ENCODE measurements around the gene FMN1.

Gene FMN1

GRCh38 chr15:32888221-32888761 is 306.2 kb downstream of the FMN1 start:
- intact Hi-C loops (cut with micrococcal nuclease), result no loop called here
- Mint-ChIP-seq H3K36me3 (ENCODE audit: low read depth) (peaks cover 16% of the 10 kb centered on the region), H3K9me3 (no peaks in the 10 kb centered on the region), H3K27me3 (no peaks in the 10 kb centered on the region), H3K4me1 (ENCODE audit: low read depth) (no peaks in the 10 kb centered on the region), H3K4me3 (no peak overlapping the region), H3K27ac (no peak overlapping the region)

GRCh38 chr15:32887090-32887489 is 307.4 kb downstream of the FMN1 start:
- peaks cover 16% of the 10 kb centered on the region for H3K36me3 Mint-ChIP-seq (ENCODE audit: low read depth)
- H3K4me1 Mint-ChIP-seq (ENCODE audit: low read depth), result no peaks in the 10 kb centered on the region
- intact Hi-C loops (cut with micrococcal nuclease), result no loop called here

GRCh38 chr15:32886459-32886858 is 308.1 kb downstream of the FMN1 start:
- Mint-ChIP-seq H3K4me3 (no peak overlapping the region), H3K4me1 (ENCODE audit: low read depth) (no peaks in the 10 kb centered on the region), H3K27ac (no peak overlapping the region), H3K36me3 (ENCODE audit: low read depth) (peaks cover 22% of the 10 kb centered on the region), H3K9me3 (no peaks in the 10 kb centered on the region), H3K27me3 (no peaks in the 10 kb centered on the region)
- intact Hi-C loops (cut with micrococcal nuclease), result no loop called here

More at GRCh38 chr15:32887090-32887489, 307.4 kb downstream of the FMN1 start:
- Mint-ChIP-seq H3K9me3 (no peaks in the 10 kb centered on the region), H3K27me3 (no peaks in the 10 kb centered on the region), H3K27ac (no peak overlapping the region), H3K4me3 (no peak overlapping the region)

GRCh38 chr15:32885713-32886112 is 308.8 kb downstream of the FMN1 start:
- H3K27me3 Mint-ChIP-seq, result no peaks in the 10 kb centered on the region
- H3K36me3 Mint-ChIP-seq (ENCODE audit: low read depth), result peaks cover 23% of the 10 kb centered on the region
- H3K4me1 Mint-ChIP-seq (ENCODE audit: low read depth), result peaks cover 1% of the 10 kb centered on the region
- intact Hi-C loops (cut with micrococcal nuclease), result no loop called here
- no peaks in the 10 kb centered on the region for H3K9me3 Mint-ChIP-seq
- H3K4me3 Mint-ChIP-seq, result no peak overlapping the region
- H3K27ac Mint-ChIP-seq, result no peak overlapping the region

GRCh38 chr15:32884146-32884545 is 310.4 kb downstream of the FMN1 start:
- Mint-ChIP-seq H3K27me3 (no peaks in the 10 kb centered on the region), H3K9me3 (no peaks in the 10 kb centered on the region), H3K36me3 (ENCODE audit: low read depth) (peaks cover 23% of the 10 kb centered on the region), H3K4me1 (ENCODE audit: low read depth) (peaks cover 16% of the 10 kb centered on the region), H3K4me3 (no peak overlapping the region), H3K27ac (no peak overlapping the region)
- intact Hi-C loops (cut with micrococcal nuclease), result no loop called here

GRCh38 chr15:32882955-32883354 is 311.6 kb downstream of the FMN1 start:
- intact Hi-C loops (cut with micrococcal nuclease), result no loop called here

GRCh38 chr15:32881528-32881927 is 313.0 kb downstream of the FMN1 start:
- no peak overlapping the region for H3K27ac Mint-ChIP-seq
- H3K36me3 Mint-ChIP-seq (ENCODE audit: low read depth), result peaks cover 27% of the 10 kb centered on the region
- no peaks in the 10 kb centered on the region for H3K9me3 Mint-ChIP-seq
- H3K4me3 Mint-ChIP-seq, result no peak overlapping the region
- no peaks in the 10 kb centered on the region for H3K27me3 Mint-ChIP-seq
- intact Hi-C loops (cut with micrococcal nuclease), result no loop called here
- H3K4me1 Mint-ChIP-seq (ENCODE audit: low read depth), result peaks cover 16% of the 10 kb centered on the region

More at GRCh38 chr15:32882955-32883354, 311.6 kb downstream of the FMN1 start:
- peaks cover 28% of the 10 kb centered on the region for H3K36me3 Mint-ChIP-seq (ENCODE audit: low read depth)
- no peak overlapping the region for H3K4me3 Mint-ChIP-seq
- no peaks in the 10 kb centered on the region for H3K9me3 Mint-ChIP-seq
- H3K4me1 Mint-ChIP-seq (ENCODE audit: low read depth), result peaks cover 16% of the 10 kb centered on the region
- H3K27me3 Mint-ChIP-seq, result no peaks in the 10 kb centered on the region
- no peak overlapping the region for H3K27ac Mint-ChIP-seq

GRCh38 chr15:32880642-32881041 is 313.9 kb downstream of the FMN1 start:
- intact Hi-C loops (cut with micrococcal nuclease), result no loop called here
- H3K4me3 Mint-ChIP-seq, result no peak overlapping the region
- peaks cover 16% of the 10 kb centered on the region for H3K4me1 Mint-ChIP-seq (ENCODE audit: low read depth)
- H3K9me3 Mint-ChIP-seq, result no peaks in the 10 kb centered on the region
- peaks cover 19% of the 10 kb centered on the region for H3K36me3 Mint-ChIP-seq (ENCODE audit: low read depth)
- H3K27ac Mint-ChIP-seq, result no peak overlapping the region
- H3K27me3 Mint-ChIP-seq, result no peaks in the 10 kb centered on the region

GRCh38 chr15:32879980-32880379 is 314.5 kb downstream of the FMN1 start:
- Mint-ChIP-seq H3K36me3 (ENCODE audit: low read depth) (peaks cover 15% of the 10 kb centered on the region), H3K4me1 (ENCODE audit: low read depth) (peaks cover 16% of the 10 kb centered on the region), H3K4me3 (no peak overlapping the region), H3K9me3 (no peaks in the 10 kb centered on the region), H3K27ac (no peak overlapping the region), H3K27me3 (no peaks in the 10 kb centered on the region)
- intact Hi-C loops (cut with micrococcal nuclease), result no loop called here

- peaks cover 16% of the 10 kb centered on the region for H3K4me1 Mint-ChIP-seq (ENCODE audit: low read depth)
- H3K36me3 Mint-ChIP-seq (ENCODE audit: low read depth), result peaks cover 13% of the 10 kb centered on the region
Observed at GRCh38 chr15:32878869-32879805, 315.4 kb downstream of the FMN1 start.

GRCh38 chr15:32878342-32878741 is 316.2 kb downstream of the FMN1 start:
- intact Hi-C loops (cut with micrococcal nuclease), result no loop called here
- H3K36me3 Mint-ChIP-seq (ENCODE audit: low read depth), result peaks cover 13% of the 10 kb centered on the region
- no peak overlapping the region for H3K27ac Mint-ChIP-seq
- H3K9me3 Mint-ChIP-seq, result no peaks in the 10 kb centered on the region
- H3K4me3 Mint-ChIP-seq, result no peak overlapping the region
- H3K27me3 Mint-ChIP-seq, result no peaks in the 10 kb centered on the region
- H3K4me1 Mint-ChIP-seq (ENCODE audit: low read depth), result peaks cover 16% of the 10 kb centered on the region

More at GRCh38 chr15:32878869-32879805, 315.4 kb downstream of the FMN1 start:
- Mint-ChIP-seq H3K9me3 (no peaks in the 10 kb centered on the region), H3K27ac (no peak overlapping the region), H3K4me3 (no peak overlapping the region), H3K27me3 (no peaks in the 10 kb centered on the region)
- intact Hi-C loops (cut with micrococcal nuclease), result no loop called here

- H3K9me3 Mint-ChIP-seq, result no peaks in the 10 kb centered on the region
- H3K36me3 Mint-ChIP-seq (ENCODE audit: low read depth), result peaks cover 13% of the 10 kb centered on the region
- no peak overlapping the region for H3K4me3 Mint-ChIP-seq
- peaks cover 16% of the 10 kb centered on the region for H3K4me1 Mint-ChIP-seq (ENCODE audit: low read depth)
- intact Hi-C loops (cut with micrococcal nuclease), result no loop called here
- no peaks in the 10 kb centered on the region for H3K27me3 Mint-ChIP-seq
- no peak overlapping the region for H3K27ac Mint-ChIP-seq
Observed at GRCh38 chr15:32877252-32878019, 317.1 kb downstream of the FMN1 start.

GRCh38 chr15:32873284-32874114 is 321.0 kb downstream of the FMN1 start:
- Mint-ChIP-seq H3K27ac (no peak overlapping the region), H3K27me3 (no peaks in the 10 kb centered on the region), H3K9me3 (no peaks in the 10 kb centered on the region), H3K4me1 (ENCODE audit: low read depth) (peaks cover 18% of the 10 kb centered on the region), H3K4me3 (no peak overlapping the region), H3K36me3 (ENCODE audit: low read depth) (peaks cover 6% of the 10 kb centered on the region)
- intact Hi-C loops (cut with micrococcal nuclease), result no loop called here
